Measurements from ENCODE around the gene FAM200B.

Gene FAM200B

DNA sequence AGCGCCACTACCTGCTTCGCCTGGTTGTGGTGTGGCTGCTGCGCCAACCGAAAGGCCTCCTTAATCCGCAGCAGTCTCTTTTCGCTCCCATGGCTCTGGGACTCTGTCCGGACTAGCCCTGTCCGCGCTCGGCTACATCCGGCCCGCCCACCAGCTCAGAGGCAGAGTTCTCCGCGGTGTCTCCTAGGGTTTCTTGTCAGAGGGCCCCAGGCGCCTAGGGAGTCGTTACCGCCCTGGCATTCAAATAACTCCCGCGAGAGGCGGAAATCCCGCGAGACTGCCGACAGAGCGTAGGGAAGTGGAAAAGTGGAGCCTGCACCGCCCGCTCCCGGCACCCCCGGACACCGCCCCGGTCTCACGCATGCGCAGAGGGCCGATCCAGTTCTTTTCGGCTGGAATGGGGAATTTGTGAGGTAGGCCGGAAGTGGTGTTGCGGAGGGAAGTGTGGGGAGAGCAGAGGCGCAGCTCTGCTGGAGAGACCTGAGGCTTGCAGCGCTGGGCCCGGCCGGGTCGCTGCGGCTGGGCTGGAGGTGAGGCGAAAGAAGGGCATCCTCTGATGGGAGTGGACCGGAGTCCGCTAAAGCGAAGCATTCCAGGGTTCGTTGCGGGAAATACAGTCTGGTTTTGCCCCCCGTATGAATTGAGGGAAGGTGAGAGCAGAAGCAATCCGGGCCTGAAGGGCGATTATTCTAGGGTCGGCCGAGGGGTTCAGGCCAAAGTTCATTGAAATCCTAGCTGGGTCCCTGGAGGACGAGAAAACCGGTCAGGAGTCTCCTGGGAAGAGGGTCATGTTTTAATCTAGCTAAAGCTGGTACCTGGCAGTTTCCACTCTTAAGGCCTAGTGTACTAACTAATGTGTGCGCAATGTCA is at the start of gene FAM200B:
Gene FAM200B, plus strand, starts transcription at position 456 of the 870 bp plus-strand sequence. CDS start 5,151 bp downstream, outside the sequence.
- TF ChIP-seq POLR2A (IDR thresholded peaks at IDR 0.05; ENCODE audit: extremely low read depth, insufficient read length) (peak; percentile 75), MYC (IDR thresholded peaks at IDR 0.05; ENCODE audit: low read depth, low read length) (0 out of 2 replicates have a peak, but pooled peaks have one; percentile 25)
- TF ChIP-seq, protein P1, sequence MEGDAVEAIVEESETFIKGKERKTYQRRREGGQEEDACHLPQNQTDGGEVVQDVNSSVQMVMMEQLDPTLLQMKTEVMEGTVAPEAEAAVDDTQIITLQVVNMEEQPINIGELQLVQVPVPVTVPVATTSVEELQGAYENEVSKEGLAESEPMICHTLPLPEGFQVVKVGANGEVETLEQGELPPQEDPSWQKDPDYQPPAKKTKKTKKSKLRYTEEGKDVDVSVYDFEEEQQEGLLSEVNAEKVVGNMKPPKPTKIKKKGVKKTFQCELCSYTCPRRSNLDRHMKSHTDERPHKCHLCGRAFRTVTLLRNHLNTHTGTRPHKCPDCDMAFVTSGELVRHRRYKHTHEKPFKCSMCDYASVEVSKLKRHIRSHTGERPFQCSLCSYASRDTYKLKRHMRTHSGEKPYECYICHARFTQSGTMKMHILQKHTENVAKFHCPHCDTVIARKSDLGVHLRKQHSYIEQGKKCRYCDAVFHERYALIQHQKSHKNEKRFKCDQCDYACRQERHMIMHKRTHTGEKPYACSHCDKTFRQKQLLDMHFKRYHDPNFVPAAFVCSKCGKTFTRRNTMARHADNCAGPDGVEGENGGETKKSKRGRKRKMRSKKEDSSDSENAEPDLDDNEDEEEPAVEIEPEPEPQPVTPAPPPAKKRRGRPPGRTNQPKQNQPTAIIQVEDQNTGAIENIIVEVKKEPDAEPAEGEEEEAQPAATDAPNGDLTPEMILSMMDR (IDR thresholded peaks at IDR 0.05; ENCODE audit: low read depth, low read length) = no peak
- peak; percentile 100 for DNase-seq (ENCODE audit: low read depth)
- H3K4me3 ChIP-seq (ENCODE audit: low read depth, low read length) = peak within 1 kb of the TSS; percentile 90

DNA sequence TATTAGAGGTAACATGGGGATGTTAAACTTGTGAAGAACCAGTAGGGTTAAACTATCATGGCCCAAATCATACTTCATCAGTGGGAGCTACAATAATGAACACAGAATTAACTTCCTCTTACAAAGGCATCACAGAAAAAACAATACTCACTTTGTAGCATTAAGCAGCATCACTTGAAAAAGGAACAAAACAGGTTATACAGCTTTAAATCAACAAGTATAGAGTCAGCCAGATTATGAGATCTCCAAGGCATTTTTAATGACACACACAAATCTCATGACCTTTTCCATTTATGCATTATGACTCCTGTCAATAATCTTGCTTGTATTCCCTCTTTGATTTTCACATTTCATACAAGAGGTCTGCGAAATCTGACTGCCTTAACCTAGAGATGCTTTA is 44.8 kb upstream of the FAM200B start:
- TF ChIP-seq, protein P1 (IDR thresholded peaks at IDR 0.05; ENCODE audit: low read depth, low read length) = no peak
- TF ChIP-seq, protein P2, sequence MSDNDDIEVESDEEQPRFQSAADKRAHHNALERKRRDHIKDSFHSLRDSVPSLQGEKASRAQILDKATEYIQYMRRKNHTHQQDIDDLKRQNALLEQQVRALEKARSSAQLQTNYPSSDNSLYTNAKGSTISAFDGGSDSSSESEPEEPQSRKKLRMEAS (IDR thresholded peaks at IDR 0.05; ENCODE audit: low read depth, low read length) = no peak
- TF ChIP-seq MYC (IDR thresholded peaks at IDR 0.05; ENCODE audit: low read depth, low read length) (no peak), POLR2A (IDR thresholded peaks at IDR 0.05; ENCODE audit: extremely low read depth, insufficient read length) (no peak)
- no peak for DNase-seq (ENCODE audit: low read depth)
- no peak overlapping the region for H3K4me3 ChIP-seq (ENCODE audit: low read depth, low read length)

DNA sequence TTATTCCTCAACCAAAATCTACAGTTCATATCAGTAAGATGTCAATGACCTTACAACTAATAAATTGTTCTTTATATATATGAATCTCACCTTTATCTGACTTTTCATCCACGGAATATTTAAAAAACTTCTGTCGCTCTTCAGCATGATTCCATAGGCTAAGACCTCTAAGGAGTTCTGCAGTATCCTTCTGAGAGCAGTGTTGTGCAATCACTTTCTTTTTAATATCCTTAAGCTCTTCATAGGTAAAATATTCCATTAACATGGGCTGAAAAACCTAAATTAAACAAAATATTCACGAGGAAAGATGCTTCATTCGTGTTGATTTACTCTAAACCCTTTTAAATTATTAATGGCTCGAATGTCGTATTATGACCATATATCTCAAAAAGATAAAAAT is 43.2 kb upstream of the FAM200B start:
- H3K4me3 ChIP-seq (ENCODE audit: low read depth, low read length) = no peak overlapping the region
- no peak for DNase-seq (ENCODE audit: low read depth)
- TF ChIP-seq MYC (IDR thresholded peaks at IDR 0.05; ENCODE audit: low read depth, low read length) (no peak), POLR2A (IDR thresholded peaks at IDR 0.05; ENCODE audit: extremely low read depth, insufficient read length) (no peak)
- TF ChIP-seq, protein P2 (IDR thresholded peaks at IDR 0.05; ENCODE audit: low read depth, low read length) = no peak
- TF ChIP-seq, protein P1 (IDR thresholded peaks at IDR 0.05; ENCODE audit: low read depth, low read length) = no peak

DNA sequence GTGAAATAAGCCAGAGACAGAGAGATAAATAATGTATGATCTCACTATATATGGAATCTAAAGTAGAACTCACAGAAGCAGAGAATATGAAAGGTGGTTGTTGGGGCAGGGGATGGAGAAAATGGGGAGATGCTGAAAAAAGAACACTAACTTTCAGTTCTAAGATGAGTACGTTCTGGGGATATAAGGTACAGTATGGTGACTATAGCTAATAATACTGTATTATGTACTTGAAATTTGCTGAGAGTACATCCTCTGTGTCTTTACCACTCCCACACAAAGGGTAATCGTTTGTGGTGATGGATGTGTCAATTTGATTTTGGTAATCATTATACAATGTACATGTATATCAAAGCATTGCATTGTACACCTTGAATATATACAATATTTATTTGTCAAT is 33.0 kb upstream of the FAM200B start:
- no peak for DNase-seq (ENCODE audit: low read depth)
- no peak overlapping the region for H3K4me3 ChIP-seq (ENCODE audit: low read depth, low read length)
- TF ChIP-seq, protein P2 (IDR thresholded peaks at IDR 0.05; ENCODE audit: low read depth, low read length) = no peak

DNA sequence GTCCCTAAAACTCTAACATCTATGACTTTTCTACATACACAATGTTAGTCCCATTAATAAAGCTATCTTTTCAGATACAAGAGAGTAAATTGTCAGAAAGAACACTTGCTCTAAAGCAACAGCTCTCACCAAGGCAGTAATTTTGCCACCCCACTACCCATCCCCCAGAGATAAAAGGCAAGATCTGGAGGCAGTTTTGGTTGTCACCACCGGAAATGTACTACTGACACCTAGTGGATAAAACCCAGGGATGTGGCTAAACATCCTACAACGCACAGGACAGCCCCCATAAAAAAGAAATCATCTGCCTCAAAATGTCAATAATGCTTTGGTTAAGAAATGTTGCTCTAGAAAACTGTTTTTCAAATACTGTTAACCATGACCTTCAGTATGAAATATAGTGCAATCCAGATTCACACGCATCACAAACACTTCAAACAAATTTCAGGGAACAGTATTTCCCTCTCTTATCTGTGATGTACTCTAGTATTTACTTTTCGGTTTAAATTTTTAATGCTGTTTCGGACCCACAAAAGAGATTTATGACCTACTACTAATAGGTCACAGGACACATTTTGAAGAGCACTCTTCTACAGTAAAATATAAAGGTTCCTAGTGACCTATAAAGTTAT is 31.6 kb upstream of the FAM200B start:
- DNase-seq (ENCODE audit: low read depth) = peak; percentile 91
- peak overlapping the region; percentile 9 for H3K4me3 ChIP-seq (ENCODE audit: low read depth, low read length)
- TF ChIP-seq MYC (IDR thresholded peaks at IDR 0.05; ENCODE audit: low read depth, low read length) = no peak
- TF ChIP-seq, protein P1 (IDR thresholded peaks at IDR 0.05; ENCODE audit: low read depth, low read length) = peak; percentile 82

DNA sequence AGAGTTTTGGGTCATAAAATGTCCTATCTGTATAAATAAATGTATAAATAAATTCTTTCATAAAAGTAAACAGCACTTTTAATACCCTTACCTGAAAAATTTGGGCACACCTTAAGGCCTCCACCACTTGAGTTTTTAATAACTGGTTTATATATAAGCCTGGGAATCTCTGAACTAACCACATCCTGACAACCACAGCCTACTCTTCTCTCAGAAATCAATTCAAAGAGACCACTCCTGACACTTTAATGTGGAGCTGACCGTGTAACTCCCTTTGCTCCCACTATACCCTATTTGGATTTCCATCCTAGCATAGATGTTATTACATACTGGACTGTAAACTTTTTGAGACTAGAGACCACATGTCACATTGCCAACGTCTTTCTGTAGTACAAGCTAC is 30.0 kb upstream of the FAM200B start:
- peak overlapping the region; percentile 69 for H3K4me3 ChIP-seq (ENCODE audit: low read depth, low read length)
- peak; percentile 24 for DNase-seq (ENCODE audit: low read depth)
- TF ChIP-seq POLR2A (IDR thresholded peaks at IDR 0.05; ENCODE audit: extremely low read depth, insufficient read length) (no peak), MYC (IDR thresholded peaks at IDR 0.05; ENCODE audit: low read depth, low read length) (no peak)
- TF ChIP-seq, protein P2 (IDR thresholded peaks at IDR 0.05; ENCODE audit: low read depth, low read length) = no peak
- TF ChIP-seq, protein P1 (IDR thresholded peaks at IDR 0.05; ENCODE audit: low read depth, low read length) = no peak

Data from NB4 (cell line).